Measurements from ENCODE around the gene LPIN3.

Gene LPIN3

DNA sequence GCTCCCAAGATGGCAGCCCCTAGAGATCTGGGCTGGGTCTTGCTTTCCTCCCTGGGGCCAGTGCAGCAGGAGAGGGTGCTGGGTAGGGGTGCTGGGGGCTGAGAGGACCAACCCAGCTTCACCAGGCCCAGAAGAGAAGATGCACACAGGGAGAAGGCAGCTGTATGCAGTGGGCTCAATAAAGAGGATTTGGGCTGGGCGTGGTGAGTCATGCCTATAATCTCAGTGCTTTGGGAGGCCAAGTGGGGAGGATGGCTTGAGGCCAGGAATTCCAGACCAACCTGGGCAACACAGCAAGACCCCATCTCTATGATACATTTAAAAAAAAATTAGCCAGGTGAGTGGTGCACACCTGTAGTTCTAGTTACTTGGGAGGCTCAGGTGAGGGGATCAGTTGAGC is 51.7 kb downstream of the LPIN3 start:
- Histone ChIP-seq H3K4me1 (ENCODE audit: insufficient read depth, low read length) (peaks cover 7% of the 10 kb centered on the region; the same call in 1 of the 2 replicates), H3K9ac (ENCODE audit: low read depth, low read length) (no peak overlapping the region), H3K36me3 (ENCODE audit: insufficient read depth, low read depth, low read length) (no peaks in the 10 kb centered on the region), H3K9me3 (ENCODE audit: insufficient read depth, low read depth, low read length) (no peaks in the 10 kb centered on the region), H3K27me3 (ENCODE audit: insufficient read depth, low read length) (no peaks in the 10 kb centered on the region), H3K4me3 (ENCODE audit: low read length) (no peak overlapping the region), H3K27ac (ENCODE audit: low read length) (no peak overlapping the region)

DNA sequence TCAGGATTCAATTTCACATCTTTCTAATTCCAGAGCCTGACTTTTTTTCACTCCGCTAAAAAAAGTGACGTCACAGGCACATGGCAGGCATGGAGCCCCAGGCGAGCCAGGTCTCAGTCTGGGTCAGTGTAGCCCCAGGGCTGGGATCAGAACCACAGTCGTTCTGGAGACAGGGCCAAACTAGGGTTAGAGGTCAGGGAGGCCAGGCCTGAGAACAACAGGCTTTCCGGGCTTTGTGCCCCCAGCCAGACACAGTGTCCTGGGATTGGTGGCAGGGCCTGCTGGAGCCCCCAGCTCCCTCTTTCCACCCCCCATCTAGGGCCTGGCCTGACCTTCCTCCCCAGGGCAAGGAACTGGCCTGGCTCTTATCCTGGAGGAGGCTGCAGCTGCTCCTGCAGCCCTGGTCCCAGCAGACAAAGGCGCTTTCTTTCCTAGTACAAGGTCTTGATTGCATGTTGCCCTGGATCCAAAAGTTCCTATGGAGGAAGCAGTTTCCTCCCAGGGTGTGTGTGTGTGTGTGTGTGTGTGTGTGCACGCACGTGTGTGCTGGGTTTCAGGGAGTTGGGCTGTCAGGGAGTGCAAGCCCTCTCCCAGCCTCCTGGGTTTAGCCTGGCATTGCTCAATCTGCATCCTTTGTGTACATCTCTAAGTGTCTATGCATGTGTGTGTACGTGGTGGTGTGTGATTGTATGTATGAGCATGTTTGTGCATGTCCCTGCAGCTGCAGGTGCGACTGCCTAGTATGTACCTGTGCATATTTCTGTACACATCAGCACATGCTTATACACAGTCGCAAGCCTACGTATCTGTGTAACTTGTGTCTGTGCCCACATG is 52.5 kb downstream of the LPIN3 start:
- H3K27me3 ChIP-seq (ENCODE audit: insufficient read depth, low read length), result no peaks in the 10 kb centered on the region
- no peak overlapping the region for H3K9ac ChIP-seq (ENCODE audit: low read depth, low read length)
- H3K36me3 ChIP-seq (ENCODE audit: insufficient read depth, low read depth, low read length), result no peaks in the 10 kb centered on the region
- no peak overlapping the region for H3K4me3 ChIP-seq (ENCODE audit: low read length)
- H3K4me1 ChIP-seq (ENCODE audit: insufficient read depth, low read length), result peaks cover 7% of the 10 kb centered on the region; the same call in 1 of the 2 replicates
- H3K9me3 ChIP-seq (ENCODE audit: insufficient read depth, low read depth, low read length), result no peaks in the 10 kb centered on the region
- H3K27ac ChIP-seq (ENCODE audit: low read length), result no peak overlapping the region

DNA sequence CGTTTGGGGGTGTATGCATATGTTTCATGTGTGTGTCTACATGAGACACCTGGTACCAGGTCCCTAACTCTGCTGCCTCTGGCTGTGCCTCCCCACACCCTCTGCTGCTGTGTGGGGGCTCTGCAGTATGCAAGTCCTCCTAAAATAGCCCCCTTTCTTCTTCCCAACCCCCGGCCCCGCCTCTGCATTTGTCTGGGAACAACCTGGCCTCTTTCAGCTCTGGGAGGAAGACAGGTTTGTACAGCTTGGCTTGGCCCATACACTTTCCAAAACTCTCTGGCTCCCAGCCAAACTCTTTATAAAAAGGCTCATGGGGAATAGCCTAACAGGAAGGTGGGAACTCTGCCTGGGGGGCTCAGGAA is 53.1 kb downstream of the LPIN3 start:
- Histone ChIP-seq H3K9me3 (ENCODE audit: insufficient read depth, low read depth, low read length) (no peaks in the 10 kb centered on the region), H3K9ac (ENCODE audit: low read depth, low read length) (no peak overlapping the region), H3K27ac (ENCODE audit: low read length) (no peak overlapping the region), H3K27me3 (ENCODE audit: insufficient read depth, low read length) (no peaks in the 10 kb centered on the region), H3K4me1 (ENCODE audit: insufficient read depth, low read length) (peaks cover 7% of the 10 kb centered on the region; the same call in 1 of the 2 replicates), H3K36me3 (ENCODE audit: insufficient read depth, low read depth, low read length) (no peaks in the 10 kb centered on the region), H3K4me3 (ENCODE audit: low read length) (no peak overlapping the region)

DNA sequence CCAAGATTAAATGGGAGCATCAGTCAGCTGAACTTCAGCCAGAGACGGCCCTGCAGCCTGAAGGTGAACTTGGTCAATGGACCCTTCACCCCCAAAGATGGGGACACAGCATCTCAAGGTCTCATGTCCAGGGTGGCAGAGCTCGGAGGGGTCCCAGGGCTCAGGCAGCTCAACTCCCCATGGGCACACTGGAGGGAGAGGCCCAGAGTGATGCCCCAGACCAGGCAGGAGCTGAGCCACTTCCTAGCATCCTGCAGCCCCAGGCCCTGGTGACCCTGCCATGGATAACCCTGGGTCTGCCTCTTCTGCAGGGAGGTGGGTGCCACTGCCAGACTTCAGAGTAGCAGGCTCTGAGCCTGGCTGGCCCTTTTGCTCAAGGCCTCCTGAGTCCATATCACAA is 53.5 kb downstream of the LPIN3 start:
- Histone ChIP-seq H3K4me1 (ENCODE audit: insufficient read depth, low read length) (peaks cover 7% of the 10 kb centered on the region; the same call in 1 of the 2 replicates), H3K27ac (ENCODE audit: low read length) (no peak overlapping the region), H3K9me3 (ENCODE audit: insufficient read depth, low read depth, low read length) (no peaks in the 10 kb centered on the region), H3K4me3 (ENCODE audit: low read length) (no peak overlapping the region), H3K36me3 (ENCODE audit: insufficient read depth, low read depth, low read length) (no peaks in the 10 kb centered on the region), H3K27me3 (ENCODE audit: insufficient read depth, low read length) (no peaks in the 10 kb centered on the region), H3K9ac (ENCODE audit: low read depth, low read length) (no peak overlapping the region)

DNA sequence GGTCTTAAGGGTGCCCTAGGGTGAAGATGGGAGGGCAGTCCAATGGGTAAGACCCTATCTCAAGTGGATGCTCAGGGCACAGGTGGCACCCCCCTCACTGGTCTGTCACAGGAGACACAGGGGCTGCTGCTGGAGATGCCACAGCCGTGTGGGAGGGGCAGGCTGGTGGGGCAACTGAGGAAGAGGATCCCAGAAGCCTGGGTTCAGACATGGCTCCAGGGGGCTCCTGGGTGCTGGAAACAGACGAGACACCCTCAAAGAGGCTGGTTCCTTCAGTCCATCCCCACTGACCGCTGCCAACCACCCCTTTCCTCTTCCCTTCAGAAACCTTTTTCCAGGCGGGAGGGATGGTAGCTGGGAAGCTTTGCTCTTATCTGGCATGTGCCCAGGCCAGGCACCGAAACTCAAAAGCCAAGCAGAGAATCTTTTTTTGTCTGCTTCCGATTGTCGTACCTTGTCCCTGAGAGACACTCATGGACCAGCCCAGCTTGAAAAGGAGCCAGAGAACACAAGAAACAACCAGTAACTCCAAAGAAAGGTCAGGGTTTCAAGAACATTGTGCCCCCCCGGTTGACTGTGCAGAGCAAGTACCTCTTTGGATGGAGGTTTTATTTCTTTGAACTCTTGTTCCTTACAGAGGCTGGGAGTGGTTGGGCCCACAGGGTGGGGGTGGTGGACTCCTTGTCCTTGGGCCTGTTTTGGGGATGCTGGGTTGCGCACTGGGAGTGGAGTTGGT is 54.5 kb downstream of the LPIN3 start:
- no peak overlapping the region for H3K9ac ChIP-seq (ENCODE audit: low read depth, low read length)
- H3K4me1 ChIP-seq (ENCODE audit: insufficient read depth, low read length), result peaks cover 7% of the 10 kb centered on the region; the same call in 1 of the 2 replicates
- H3K27ac ChIP-seq (ENCODE audit: low read length), result no peak overlapping the region
- H3K9me3 ChIP-seq (ENCODE audit: insufficient read depth, low read depth, low read length), result no peaks in the 10 kb centered on the region
- no peaks in the 10 kb centered on the region for H3K27me3 ChIP-seq (ENCODE audit: insufficient read depth, low read length)
- H3K36me3 ChIP-seq (ENCODE audit: insufficient read depth, low read depth, low read length), result no peaks in the 10 kb centered on the region
- no peak overlapping the region for H3K4me3 ChIP-seq (ENCODE audit: low read length)

DNA sequence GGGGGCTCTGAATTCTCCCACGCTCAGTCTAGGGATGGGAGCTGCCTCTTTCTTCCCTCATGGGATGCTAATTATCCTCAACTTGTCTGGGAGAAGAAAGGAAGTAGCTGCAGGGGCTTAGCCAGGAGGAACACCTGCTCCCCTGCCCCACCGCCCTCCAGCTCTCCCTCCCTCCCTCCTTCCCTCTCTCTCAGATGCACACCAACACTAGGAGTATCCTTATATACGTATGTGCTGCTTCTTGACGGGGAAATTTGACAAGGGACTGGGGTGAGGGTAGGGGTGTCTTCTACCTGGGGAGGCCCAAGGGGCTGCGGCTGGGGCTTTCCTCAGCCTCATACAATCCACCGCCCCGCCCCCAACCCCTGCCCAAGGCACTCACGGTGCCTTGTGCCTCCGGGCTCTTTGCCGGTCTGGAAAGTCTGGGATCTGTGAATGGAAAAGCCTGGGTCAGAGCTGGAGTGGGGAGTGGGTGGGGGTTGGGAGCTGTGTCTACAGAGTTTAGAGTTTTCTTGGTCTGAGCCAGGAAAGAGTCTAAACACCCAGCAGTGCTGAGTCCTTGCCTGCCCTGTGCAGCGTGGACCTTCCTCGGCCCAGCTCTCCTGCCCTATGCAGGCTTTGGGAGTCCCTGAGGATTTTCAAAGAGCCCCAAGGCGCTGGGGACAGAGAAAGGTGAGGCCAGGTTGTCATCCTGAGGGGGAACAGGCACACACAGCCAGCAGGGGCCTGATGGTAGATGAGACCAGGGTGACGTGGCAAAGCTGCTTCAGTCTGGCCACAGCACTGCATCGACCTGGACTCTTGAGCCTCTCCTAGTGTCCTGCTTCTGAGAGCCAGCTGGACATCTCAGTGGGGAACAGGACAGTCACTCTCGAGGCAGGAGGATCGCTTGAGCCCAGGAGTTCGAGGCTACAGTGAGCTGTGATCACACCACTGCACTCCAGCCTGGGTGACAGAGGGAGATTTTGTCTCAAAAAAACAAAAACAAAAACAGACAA is 55.3 kb downstream of the LPIN3 start:
- no peak overlapping the region for H3K4me3 ChIP-seq (ENCODE audit: low read length)
- peak overlapping the region; percentile 48 for H3K9ac ChIP-seq (ENCODE audit: low read depth, low read length)

DNA sequence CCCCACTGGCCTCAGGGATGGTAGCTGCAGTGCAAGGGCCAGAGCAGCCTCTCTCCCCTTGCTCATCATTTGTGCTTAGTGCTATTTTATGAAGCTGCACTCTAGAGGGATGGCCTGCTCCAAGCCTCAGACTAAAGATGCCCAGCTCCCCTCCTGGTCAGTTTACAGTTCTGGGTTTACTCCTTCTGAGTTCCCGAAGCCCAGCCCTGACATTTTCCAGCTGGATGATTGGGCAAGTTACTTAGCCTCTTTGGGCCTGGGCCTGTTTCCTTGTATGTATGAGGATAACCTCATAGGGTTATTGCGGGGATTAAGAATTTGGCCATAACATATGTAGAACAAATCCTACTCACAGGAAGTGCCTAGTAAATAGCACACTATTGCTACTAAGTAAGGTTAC is 57.8 kb downstream of the LPIN3 start:
- Histone ChIP-seq H3K4me1 (ENCODE audit: insufficient read depth, low read length) (peaks cover 7% of the 10 kb centered on the region; the same call in 1 of the 2 replicates), H3K9ac (ENCODE audit: low read depth, low read length) (no peak overlapping the region), H3K27me3 (ENCODE audit: insufficient read depth, low read length) (no peaks in the 10 kb centered on the region), H3K36me3 (ENCODE audit: insufficient read depth, low read depth, low read length) (peaks cover 5% of the 10 kb centered on the region; the same call in 1 of the 2 replicates), H3K9me3 (ENCODE audit: insufficient read depth, low read depth, low read length) (no peaks in the 10 kb centered on the region), H3K27ac (ENCODE audit: low read length) (no peak overlapping the region), H3K4me3 (ENCODE audit: low read length) (no peak overlapping the region)

More for the DNA sequence above, 55.3 kb downstream of the LPIN3 start:
- peaks cover 7% of the 10 kb centered on the region; the same call in 1 of the 2 replicates for H3K4me1 ChIP-seq (ENCODE audit: insufficient read depth, low read length)
- no peaks in the 10 kb centered on the region for H3K27me3 ChIP-seq (ENCODE audit: insufficient read depth, low read length)
- no peak overlapping the region for H3K27ac ChIP-seq (ENCODE audit: low read length)
- H3K36me3 ChIP-seq (ENCODE audit: insufficient read depth, low read depth, low read length), result no peaks in the 10 kb centered on the region
- no peaks in the 10 kb centered on the region for H3K9me3 ChIP-seq (ENCODE audit: insufficient read depth, low read depth, low read length)

DNA sequence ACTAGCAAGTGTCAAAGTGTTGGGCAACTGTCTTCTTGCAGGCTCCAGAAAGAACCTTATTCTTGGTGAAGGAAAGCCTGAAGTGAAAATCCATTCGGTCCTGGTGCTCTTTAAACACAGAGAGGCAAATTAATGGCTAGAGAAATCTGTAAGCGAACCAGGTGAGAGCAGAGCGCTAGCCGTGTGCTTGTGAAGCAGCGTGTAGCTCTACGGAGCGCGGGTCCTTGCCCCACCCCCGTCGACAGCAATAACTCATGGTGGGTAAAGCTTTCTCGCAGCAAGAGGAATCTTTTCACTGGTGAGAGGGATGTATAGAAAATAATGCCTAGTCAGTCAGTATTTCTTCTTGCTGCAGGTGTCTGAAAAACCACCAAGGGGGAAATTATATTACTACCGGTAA is 63.0 kb downstream of the LPIN3 start:
- H3K36me3 ChIP-seq (ENCODE audit: insufficient read depth, low read depth, low read length), result peaks cover 55% of the 10 kb centered on the region
- no peak overlapping the region for H3K4me3 ChIP-seq (ENCODE audit: low read length)

DNA sequence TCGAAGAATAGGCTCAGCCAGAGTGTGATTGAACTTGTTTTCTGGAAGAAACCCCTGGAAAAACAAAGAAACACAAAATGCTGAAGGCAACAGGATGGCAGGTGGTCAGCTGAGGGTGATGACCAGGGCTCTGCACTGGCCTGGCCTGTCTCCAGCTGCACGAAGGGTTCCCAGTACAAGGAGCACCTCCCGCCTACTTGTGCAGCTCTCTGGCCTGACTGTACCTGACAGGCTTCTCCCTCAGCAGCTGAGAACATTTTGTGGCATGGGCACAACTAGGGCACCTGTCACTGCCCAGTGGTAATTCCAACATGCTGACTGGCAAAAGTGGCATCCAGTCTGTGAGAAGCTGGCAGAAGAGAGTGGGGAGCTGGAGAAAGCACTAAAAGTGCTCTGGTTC is 64.8 kb downstream of the LPIN3 start:
- peaks cover 74% of the 10 kb centered on the region for H3K36me3 ChIP-seq (ENCODE audit: insufficient read depth, low read depth, low read length)
- no peaks in the 10 kb centered on the region for H3K4me1 ChIP-seq (ENCODE audit: insufficient read depth, low read length)
- no peaks in the 10 kb centered on the region for H3K27me3 ChIP-seq (ENCODE audit: insufficient read depth, low read length)
- no peak overlapping the region for H3K9ac ChIP-seq (ENCODE audit: low read depth, low read length)
- no peak overlapping the region for H3K27ac ChIP-seq (ENCODE audit: low read length)
- H3K9me3 ChIP-seq (ENCODE audit: insufficient read depth, low read depth, low read length), result no peaks in the 10 kb centered on the region
- no peak overlapping the region for H3K4me3 ChIP-seq (ENCODE audit: low read length)

More for the DNA sequence above, 63.0 kb downstream of the LPIN3 start:
- Histone ChIP-seq H3K27me3 (ENCODE audit: insufficient read depth, low read length) (no peaks in the 10 kb centered on the region), H3K4me1 (ENCODE audit: insufficient read depth, low read length) (no peaks in the 10 kb centered on the region), H3K9ac (ENCODE audit: low read depth, low read length) (no peak overlapping the region), H3K27ac (ENCODE audit: low read length) (no peak overlapping the region), H3K9me3 (ENCODE audit: insufficient read depth, low read depth, low read length) (no peaks in the 10 kb centered on the region)

DNA sequence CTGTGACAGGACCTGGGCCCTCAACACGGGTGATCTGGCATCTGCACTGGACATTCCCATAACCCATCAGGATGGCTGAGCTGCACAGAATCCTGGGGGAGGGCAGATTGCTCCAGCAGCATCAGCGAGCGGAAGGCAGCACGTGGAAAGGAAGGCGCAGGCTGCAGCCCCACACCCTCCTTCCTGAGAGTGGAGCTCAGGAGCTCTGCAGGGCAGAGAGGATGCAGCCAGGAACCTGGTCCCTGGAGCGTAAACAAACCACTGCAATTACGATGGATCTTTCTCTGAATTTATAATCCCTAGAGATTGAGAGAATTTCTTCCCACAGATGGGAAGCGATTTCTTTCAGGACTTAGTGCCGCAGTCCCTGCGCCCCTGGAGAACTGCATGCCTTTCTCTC is 65.7 kb downstream of the LPIN3 start:
- H3K9me3 ChIP-seq (ENCODE audit: insufficient read depth, low read depth, low read length), result no peaks in the 10 kb centered on the region
- no peak overlapping the region for H3K27ac ChIP-seq (ENCODE audit: low read length)
- peaks cover 83% of the 10 kb centered on the region for H3K36me3 ChIP-seq (ENCODE audit: insufficient read depth, low read depth, low read length)
- no peak overlapping the region for H3K4me3 ChIP-seq (ENCODE audit: low read length)
- H3K9ac ChIP-seq (ENCODE audit: low read depth, low read length), result no peak overlapping the region
- H3K27me3 ChIP-seq (ENCODE audit: insufficient read depth, low read length), result no peaks in the 10 kb centered on the region
- no peaks in the 10 kb centered on the region for H3K4me1 ChIP-seq (ENCODE audit: insufficient read depth, low read length)

DNA sequence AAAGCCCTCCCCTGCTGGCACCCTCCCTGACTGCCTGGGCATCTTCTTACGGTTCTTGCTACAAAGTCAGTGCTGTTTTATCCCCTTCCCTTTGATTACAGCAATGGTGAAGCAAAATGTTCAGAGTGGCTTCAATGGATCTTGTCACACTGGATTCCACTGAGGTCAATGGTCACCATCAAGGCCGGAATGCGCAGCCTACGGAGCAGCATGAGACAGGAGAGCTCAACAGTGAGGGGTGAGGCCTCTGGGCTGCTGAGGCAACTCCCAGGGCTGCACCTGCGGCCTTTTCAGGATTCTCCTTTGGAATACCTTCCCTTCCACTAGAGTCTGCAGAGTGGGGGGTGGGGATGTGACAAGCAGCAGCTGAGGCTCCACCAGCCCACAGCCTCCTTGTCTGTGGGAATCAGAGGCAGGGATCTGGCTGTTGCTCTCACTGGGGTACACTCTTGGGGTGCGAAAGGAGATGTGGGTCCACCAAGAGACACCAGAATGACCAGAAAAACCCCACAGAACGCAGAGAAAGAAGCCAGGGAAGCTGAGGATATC is 66.3 kb downstream of the LPIN3 start:
- Histone ChIP-seq H3K27me3 (ENCODE audit: insufficient read depth, low read length) (no peaks in the 10 kb centered on the region), H3K27ac (ENCODE audit: low read length) (no peak overlapping the region), H3K9ac (ENCODE audit: low read depth, low read length) (no peak overlapping the region), H3K36me3 (ENCODE audit: insufficient read depth, low read depth, low read length) (peaks cover 89% of the 10 kb centered on the region), H3K4me1 (ENCODE audit: insufficient read depth, low read length) (no peaks in the 10 kb centered on the region), H3K9me3 (ENCODE audit: insufficient read depth, low read depth, low read length) (no peaks in the 10 kb centered on the region), H3K4me3 (ENCODE audit: low read length) (no peak overlapping the region)

Data from iPS-20b (cell line).